GM10248 (cell line): Measurements from ENCODE around the gene FEM1C.

Experiments
- CTCF ChIA-PET: fragments of 300-600 bp; sonication (Branson Sonifier 250); formaldehyde crosslinking; extraction: SDS; loops from one replicate; lab custom pipeline; 2021; ENCODE audit warnings: antibody characterized with exemption; lab: Yijun Ruan, JAX
- POLR2A ChIA-PET: fragments of 350-650 bp; sonication (Branson Sonifier 250); formaldehyde crosslinking; extraction: SDS; loops from one replicate; lab custom pipeline; 2020; ENCODE audit warnings: antibody characterized with exemption; lab: Yijun Ruan, JAX
- DNase-seq: peaks from one replicate; pipeline ENCODE4 v3.0.0; 2012; ENCODE audit errors: extremely low spot score
- TF ChIP-seq, protein P1 (sequence below): IDR thresholded peaks from 2 replicates; pipeline ENCODE4 v1.5.1; 2012; ENCODE audit warnings: mild to moderate bottlenecking, low read depth; ENCODE audit errors: extremely low read depth, missing control alignments, control extremely low read depth

Gene FEM1C

DNA sequence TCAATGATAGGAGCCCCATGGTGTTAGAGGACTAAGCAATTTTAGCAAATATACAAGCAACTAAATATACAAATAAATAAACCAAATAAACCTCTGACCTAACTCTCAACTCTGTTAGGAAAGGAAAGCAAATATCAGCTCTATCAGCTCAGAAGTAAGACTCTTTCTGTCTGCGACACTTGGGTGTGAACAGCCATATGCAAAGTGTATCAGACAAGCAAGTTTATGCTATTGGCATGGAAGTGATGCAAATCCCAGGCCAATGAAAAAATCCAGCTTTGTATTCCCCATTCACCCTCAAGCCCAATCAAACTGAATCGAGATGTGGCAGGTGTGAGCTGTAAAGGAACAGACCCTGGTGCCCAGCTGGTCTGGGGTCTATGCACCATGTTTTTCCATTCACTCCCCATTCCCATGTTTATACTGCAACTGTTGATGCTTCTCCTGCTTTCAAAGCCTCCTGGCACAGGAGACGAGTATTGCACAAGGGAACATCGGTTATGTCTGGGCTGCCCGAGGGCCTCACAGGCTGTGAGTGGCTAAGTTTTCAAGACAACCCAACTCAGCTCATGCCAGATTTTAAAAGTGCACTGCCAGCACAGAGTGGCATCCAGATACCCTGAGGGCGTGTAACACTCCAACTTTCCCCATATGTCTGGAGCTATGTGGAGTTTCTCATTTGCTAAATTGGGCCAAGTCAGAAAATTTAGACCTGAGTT lies 73.1 kb downstream of the FEM1C start:
- ChIA-PET CTCF (interaction anchor here (1.0 to 3.0 kb wide), 6 partner anchors 11 to 36 kb away, joined by 3 to 9 read pairs (median 4); no protein-coding TSS in a partner anchor), POLR2A (no interaction called here)
- DNase-seq = no peak
- TF ChIP-seq, protein P1, sequence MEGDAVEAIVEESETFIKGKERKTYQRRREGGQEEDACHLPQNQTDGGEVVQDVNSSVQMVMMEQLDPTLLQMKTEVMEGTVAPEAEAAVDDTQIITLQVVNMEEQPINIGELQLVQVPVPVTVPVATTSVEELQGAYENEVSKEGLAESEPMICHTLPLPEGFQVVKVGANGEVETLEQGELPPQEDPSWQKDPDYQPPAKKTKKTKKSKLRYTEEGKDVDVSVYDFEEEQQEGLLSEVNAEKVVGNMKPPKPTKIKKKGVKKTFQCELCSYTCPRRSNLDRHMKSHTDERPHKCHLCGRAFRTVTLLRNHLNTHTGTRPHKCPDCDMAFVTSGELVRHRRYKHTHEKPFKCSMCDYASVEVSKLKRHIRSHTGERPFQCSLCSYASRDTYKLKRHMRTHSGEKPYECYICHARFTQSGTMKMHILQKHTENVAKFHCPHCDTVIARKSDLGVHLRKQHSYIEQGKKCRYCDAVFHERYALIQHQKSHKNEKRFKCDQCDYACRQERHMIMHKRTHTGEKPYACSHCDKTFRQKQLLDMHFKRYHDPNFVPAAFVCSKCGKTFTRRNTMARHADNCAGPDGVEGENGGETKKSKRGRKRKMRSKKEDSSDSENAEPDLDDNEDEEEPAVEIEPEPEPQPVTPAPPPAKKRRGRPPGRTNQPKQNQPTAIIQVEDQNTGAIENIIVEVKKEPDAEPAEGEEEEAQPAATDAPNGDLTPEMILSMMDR = no peak

DNA sequence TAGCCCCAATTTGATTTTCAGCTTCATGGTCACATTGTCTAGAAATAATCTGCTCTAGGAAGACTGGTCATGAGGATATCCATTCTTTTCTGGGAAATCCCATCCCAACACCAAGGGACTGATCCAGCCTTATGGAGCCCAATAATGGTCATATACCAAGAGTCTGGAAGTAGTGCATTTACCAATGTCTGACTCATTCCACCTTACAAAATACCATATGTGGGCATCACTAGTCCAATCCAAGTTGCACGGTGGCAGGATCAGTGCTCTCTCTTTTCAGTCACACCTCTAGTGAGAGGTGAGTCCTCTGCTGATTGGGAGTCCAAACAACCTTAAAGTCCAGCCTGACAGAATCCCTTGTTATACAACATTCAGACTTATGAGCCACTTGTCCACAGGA lies 73.7 kb downstream of the FEM1C start:
- DNase-seq = no peak
- CTCF ChIA-PET = interaction anchor here (1.1 to 3.0 kb wide), 2 partner anchors 13 to 15 kb away, joined by 3 to 9 read pairs; no protein-coding TSS in a partner anchor
- POLR2A ChIA-PET = interaction anchor here (1.4 kb wide), 1 partner anchor 10 kb away, joined by 3 read pairs; no protein-coding TSS in a partner anchor
- TF ChIP-seq, protein P1 = no peak
